ENCODE results near the gene KIF26B. TPM values are rescaled to one million over a fixed set of nuclear protein-coding genes. Genes with fewer than 3 reads are reported as not detected.
"Not testable (repeated sequence)": the region's sequence is repeated elsewhere in the genome, so short reads cannot be mapped to it uniquely, and the experiment has no call there.

KIF26B gene
- total RNA-seq, 2 donors from 2014 or later: 0.83 to 1.3 TPM

DNA sequence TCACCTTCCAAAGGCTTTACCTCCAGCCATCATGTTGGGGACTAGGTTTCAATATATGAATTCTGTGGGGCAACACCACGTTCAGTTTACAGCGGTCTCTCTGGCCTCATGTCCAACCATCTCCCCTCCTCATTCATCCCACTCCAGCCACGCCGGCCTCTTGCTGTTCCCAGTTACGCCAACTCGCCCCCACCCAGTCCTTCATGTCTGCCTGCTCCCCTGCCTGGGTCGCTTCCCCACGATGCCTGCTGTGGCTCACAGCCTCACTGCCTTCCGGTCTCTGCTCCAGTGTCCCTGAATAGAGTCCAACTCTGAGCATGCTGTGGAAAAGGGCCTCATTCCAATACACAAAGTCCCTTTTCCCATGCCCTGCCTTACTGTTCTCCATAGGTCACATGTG lies 193.8 kb downstream of the KIF26B start:
- Histone ChIP-seq H3K9me3 (no peaks in the 10 kb centered on the region), H3K27ac (no peak overlapping the region), H3K27me3 (no peaks in the 10 kb centered on the region), H3K4me1 (no peaks in the 10 kb centered on the region), H3K36me3 (no peaks in the 10 kb centered on the region), H3K4me3 (no peak overlapping the region)
- no peak for DNase-seq (ENCODE audit: low spot score)
- TF ChIP-seq, protein P1, sequence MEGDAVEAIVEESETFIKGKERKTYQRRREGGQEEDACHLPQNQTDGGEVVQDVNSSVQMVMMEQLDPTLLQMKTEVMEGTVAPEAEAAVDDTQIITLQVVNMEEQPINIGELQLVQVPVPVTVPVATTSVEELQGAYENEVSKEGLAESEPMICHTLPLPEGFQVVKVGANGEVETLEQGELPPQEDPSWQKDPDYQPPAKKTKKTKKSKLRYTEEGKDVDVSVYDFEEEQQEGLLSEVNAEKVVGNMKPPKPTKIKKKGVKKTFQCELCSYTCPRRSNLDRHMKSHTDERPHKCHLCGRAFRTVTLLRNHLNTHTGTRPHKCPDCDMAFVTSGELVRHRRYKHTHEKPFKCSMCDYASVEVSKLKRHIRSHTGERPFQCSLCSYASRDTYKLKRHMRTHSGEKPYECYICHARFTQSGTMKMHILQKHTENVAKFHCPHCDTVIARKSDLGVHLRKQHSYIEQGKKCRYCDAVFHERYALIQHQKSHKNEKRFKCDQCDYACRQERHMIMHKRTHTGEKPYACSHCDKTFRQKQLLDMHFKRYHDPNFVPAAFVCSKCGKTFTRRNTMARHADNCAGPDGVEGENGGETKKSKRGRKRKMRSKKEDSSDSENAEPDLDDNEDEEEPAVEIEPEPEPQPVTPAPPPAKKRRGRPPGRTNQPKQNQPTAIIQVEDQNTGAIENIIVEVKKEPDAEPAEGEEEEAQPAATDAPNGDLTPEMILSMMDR (IDR thresholded peaks at IDR 0.05): no peak

DNA sequence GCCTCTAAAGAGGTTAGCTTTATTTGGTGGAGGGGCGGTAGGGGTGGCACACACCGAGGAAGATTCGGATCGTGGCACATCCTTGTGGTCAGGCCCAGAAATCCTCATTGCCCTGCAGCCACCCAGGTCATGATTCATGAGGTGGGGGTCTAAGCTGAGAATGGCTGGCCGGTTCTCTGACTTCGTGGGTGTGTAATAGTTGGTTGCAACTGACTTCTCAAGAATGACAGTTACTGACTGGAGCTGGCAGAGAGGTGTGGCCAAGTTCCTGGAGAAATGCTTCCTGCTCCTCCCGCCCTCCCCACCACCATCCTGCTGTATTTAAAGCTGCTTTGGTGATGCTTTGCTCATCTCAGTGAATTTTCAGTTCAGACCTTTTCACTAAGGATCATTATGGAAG lies 198.6 kb downstream of the KIF26B start:
- TF ChIP-seq, protein P1 (IDR thresholded peaks at IDR 0.05): no peak
- H3K27ac ChIP-seq: no peak overlapping the region
- H3K27me3 ChIP-seq: no peaks in the 10 kb centered on the region
- H3K4me3 ChIP-seq: no peak overlapping the region
- no peaks in the 10 kb centered on the region for H3K4me1 ChIP-seq
- DNase-seq (ENCODE audit: low spot score): no peak
- no peaks in the 10 kb centered on the region for H3K9me3 ChIP-seq
- H3K36me3 ChIP-seq: no peaks in the 10 kb centered on the region

DNA sequence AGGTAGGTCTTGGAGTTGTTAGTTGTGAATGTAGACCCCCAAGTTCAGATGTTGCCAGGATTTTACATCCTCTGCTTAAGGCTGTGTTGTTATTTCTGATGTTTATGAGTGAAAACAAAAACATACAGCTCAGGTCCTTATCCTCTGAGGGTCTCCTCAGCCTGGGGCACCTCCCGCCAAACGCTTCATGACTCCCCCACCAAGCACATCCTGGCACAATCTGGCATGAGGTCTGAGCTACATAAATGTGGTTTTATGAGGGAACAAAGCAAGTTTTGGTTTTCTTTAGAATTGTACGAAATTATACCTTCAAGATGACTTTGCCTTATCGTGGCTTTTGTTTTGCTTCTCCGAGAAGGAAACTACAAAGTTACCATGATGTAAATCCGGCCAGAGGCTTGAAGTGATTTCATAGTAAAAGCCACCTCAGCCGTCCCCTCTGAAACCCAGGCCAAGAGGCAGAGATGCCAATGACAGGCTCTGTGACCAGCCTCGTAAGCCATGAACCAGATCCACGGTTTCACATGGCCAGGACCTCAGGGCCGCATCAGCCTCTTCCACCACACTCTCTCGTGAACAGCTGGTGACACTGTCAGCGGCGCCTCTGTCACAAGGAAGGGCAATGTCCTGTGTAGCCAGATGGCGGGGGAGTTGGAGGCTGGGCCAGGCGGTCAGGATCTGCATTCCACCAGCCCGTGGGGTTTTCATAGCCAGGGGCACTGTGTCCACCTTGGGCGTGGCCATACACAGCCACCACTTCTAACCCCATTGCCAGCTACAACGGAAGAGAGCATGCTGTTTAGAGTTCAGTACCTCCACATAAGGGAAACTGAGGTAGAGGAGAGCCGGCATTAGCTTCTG lies 199.4 kb downstream of the KIF26B start:
- Histone ChIP-seq H3K9me3 (no peaks in the 10 kb centered on the region), H3K4me3 (no peak overlapping the region), H3K36me3 (no peaks in the 10 kb centered on the region), H3K27me3 (no peaks in the 10 kb centered on the region), H3K27ac (no peak overlapping the region), H3K4me1 (no peaks in the 10 kb centered on the region)
- no peak for DNase-seq (ENCODE audit: low spot score)
- TF ChIP-seq, protein P1 (IDR thresholded peaks at IDR 0.05): no peak

DNA sequence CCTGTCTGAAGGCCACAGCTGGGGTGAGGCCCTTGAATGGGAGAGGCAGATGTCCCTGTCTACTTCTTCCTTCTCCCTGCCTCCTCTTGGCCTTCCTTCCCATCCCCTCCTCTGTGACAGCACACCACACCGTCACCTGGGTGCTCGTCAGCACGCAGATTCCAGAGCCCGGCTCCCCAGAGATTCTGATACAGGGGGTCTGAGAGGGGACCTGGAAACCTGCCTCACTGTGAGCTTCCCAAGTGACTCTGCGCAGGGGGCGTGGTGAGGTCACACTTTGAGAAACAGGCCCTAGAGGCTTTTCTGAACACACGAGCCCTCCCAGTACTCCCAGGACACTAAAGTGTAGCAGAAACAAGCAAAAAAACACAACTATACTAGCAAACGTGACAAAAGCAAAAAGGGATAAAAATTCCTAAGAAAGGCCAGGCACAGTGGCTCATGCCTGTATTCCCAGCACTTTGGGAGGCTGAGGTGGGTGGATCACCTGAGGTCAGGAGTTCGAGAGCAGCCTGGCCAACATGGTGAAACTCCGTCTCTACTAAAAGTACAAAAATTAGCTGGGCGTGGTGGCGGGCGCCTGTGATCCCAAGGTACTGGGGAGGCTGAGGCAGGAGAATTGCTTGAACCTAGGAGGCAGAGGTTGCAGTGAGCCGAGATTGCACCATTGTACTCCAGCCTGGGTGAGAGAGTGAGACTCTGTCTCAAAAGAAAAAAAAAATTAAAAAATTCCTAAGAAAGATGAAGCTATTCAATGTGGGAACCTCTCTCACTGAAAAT lies 201.3 kb downstream of the KIF26B start:
- not testable (repeated sequence) for H3K27me3 ChIP-seq; H3K36me3 ChIP-seq; H3K9me3 ChIP-seq; H3K4me3 ChIP-seq; H3K27ac ChIP-seq; H3K4me1 ChIP-seq; DNase-seq (ENCODE audit: low spot score)

DNA sequence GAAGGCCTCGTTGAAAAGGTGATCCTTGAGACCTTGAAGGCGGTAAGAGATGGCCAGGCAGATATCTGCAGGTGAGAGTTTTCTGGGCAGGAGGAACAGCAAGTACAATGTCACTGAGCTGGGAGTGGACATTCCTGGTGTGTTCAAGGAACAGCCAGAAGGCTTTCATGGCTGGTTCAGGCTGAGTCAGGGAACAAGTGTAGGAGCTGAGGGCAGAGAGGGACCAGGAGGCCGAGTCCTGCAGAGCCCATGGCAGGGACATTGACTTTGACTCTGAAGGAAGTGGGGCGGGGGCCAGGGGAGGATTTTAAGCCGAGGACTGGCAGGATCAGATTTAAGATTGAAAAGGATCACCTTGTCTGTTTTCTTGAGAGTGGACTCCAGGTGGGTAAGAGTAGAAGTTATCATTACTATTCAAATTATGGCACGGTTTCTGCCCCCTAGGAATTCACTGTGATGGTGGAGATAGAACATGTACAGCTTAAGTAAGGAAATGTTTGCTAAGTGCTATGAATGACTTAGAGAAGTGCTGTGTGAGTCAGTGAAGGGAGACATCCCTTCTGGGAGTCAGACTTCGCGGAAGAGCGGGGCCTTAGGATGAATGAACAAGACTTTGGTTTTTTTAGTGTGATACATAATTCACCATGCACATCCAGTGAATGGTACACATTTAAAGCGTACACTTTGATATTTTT lies 202.3 kb downstream of the KIF26B start:
- no peaks in the 10 kb centered on the region for H3K4me1 ChIP-seq
- no peak overlapping the region for H3K4me3 ChIP-seq
- H3K36me3 ChIP-seq: no peaks in the 10 kb centered on the region
- TF ChIP-seq, protein P1 (IDR thresholded peaks at IDR 0.05): no peak
- no peaks in the 10 kb centered on the region for H3K9me3 ChIP-seq
- no peak overlapping the region for H3K27ac ChIP-seq
- H3K27me3 ChIP-seq: no peaks in the 10 kb centered on the region
- DNase-seq (ENCODE audit: low spot score): no peak

DNA sequence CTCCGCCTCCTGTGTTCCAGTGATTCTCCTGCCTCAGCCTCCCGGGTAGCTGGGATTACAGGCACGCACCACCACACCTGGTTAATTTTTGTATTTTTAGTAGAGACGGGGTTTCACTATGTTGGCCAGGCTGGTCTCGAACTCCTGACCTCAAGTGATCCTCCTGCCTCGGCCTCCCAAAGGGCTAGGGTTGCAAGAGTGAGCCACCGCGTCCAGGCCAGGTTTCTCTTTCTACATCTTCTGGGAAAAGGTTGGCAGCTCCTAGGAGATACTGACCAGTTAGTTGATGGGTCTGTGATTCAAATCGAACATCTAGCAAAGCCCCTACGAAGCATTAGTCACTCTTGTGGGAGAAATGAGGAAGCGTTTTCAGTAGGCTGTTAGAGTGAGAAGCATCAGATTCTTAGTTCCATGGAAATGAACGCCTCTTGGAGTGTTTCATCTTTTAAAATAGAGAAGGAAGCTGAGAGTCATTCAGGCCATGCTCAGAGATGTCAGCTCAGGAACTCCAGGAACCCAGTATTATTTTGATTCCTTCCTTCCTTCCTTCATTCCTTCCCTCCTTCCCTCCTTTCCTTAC lies 204.4 kb downstream of the KIF26B start:
- not testable (repeated sequence) for H3K36me3 ChIP-seq; H3K4me1 ChIP-seq; H3K27me3 ChIP-seq; DNase-seq (ENCODE audit: low spot score); H3K27ac ChIP-seq; H3K4me3 ChIP-seq; H3K9me3 ChIP-seq
